GM12892 (cell line): ENCODE measurements around the gene SLC6A9.

Source experiments
- POLR2A ChIP-seq: IDR thresholded peaks from 2 replicates; pipeline ENCODE4 v1.6.1; 2011; ENCODE audit warnings: low read depth, low read length, control low read depth
- POLR2AphosphoS5 ChIP-seq: IDR thresholded peaks from 2 replicates; pipeline ENCODE4 v1.6.1; 2011; ENCODE audit warnings: low read depth, low read length, control low read depth
- TAF1 ChIP-seq: IDR thresholded peaks from 2 replicates; pipeline ENCODE4 v1.6.1; 2011; ENCODE audit warnings: low read depth, mild to moderate bottlenecking, control low read depth, low read length, borderline replicate concordance

DNA sequence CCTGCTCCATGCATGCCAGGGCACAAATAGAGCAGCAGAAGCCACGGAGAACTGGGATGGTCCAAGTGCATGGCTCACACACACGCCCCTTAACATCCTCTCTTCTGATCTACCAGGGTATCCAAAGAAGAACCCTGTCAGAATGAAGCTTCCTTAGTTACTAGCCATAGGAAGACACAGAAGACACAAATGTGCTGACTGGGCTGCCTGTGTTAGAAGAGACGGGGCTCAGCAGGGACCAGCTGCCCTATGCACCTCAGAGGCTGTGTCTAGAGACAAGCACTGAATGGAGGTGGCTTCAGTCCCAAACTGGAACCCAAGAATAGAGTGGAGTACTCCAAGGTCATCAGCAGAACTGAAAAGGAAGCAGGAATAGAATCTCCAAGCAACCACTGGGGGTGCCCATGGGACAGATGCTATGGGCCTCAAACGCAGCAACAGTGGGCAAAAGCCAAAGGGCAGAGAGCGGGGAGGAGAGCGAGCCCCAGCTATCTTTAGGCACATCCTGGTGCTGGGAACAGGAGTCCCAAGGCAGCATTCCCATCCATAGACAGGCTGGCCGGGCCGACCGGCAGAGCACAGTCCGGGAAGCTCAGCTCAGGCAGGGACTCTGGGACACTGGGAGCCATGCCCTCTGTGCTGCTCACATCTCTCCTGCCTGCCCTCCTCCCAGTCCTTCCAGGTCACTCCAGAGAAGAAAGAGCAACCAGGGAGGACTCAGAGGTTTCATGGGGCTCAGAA is 9.5 kb downstream of the SLC6A9 start:
- TF ChIP-seq POLR2A, result no peak
- TF ChIP-seq TAF1, result no peak
- TF ChIP-seq POLR2AphosphoS5, result no peak
